NB4 (cell line): Measurements from ENCODE around the gene IL15RA.

Source experiments
- DNase-seq: peaks from one replicate; pipeline ENCODE4 v3.0.0; 2010; ENCODE audit warnings: low read depth
- H3K4me3 ChIP-seq: one replicate; pipeline ENCODE4 v1.5.1; 2011; ENCODE audit warnings: mild to moderate bottlenecking, low read depth, low read length, moderate library complexity
- MYC ChIP-seq: IDR thresholded peaks from 2 replicates; pipeline ENCODE4 v1.6.1; 2011; ENCODE audit warnings: low read depth, low read length
- POLR2A ChIP-seq: IDR thresholded peaks from 2 replicates; pipeline ENCODE4 v1.6.1; 2011; ENCODE audit warnings: mild to moderate bottlenecking; ENCODE audit not compliant: insufficient read length; ENCODE audit errors: extremely low read depth
- TF ChIP-seq, protein P1 (sequence below): IDR thresholded peaks from 2 replicates; pipeline ENCODE4 v1.6.1; 2011; ENCODE audit warnings: low read depth, low read length
- TF ChIP-seq, protein P2 (sequence below): IDR thresholded peaks from one replicate; pipeline ENCODE4 v1.5.1; 2012; ENCODE audit warnings: low read depth, low read length

The IL15RA gene

DNA sequence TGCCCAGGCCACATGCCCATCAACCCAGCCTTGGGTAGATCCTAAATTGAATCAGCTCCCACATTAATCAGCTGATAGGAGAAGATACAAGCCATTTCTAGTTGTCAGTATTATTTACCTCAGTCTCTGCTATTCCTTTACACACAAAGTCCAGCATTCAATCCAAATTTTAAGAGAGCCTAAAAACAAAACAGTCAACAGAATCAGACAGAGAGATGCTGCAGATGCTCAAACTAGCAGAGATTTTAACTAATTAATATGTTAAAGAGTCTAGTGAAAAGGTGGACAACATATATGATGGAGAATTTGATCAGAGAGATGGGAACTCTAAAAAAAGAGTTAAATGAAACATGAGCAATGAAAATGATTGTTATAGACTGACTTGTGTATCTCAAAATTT lies 14.4 kb upstream of the IL15RA start:
- TF ChIP-seq MYC = no peak
- TF ChIP-seq, protein P1, sequence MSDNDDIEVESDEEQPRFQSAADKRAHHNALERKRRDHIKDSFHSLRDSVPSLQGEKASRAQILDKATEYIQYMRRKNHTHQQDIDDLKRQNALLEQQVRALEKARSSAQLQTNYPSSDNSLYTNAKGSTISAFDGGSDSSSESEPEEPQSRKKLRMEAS = no peak
- TF ChIP-seq POLR2A = no peak
- TF ChIP-seq, protein P2, sequence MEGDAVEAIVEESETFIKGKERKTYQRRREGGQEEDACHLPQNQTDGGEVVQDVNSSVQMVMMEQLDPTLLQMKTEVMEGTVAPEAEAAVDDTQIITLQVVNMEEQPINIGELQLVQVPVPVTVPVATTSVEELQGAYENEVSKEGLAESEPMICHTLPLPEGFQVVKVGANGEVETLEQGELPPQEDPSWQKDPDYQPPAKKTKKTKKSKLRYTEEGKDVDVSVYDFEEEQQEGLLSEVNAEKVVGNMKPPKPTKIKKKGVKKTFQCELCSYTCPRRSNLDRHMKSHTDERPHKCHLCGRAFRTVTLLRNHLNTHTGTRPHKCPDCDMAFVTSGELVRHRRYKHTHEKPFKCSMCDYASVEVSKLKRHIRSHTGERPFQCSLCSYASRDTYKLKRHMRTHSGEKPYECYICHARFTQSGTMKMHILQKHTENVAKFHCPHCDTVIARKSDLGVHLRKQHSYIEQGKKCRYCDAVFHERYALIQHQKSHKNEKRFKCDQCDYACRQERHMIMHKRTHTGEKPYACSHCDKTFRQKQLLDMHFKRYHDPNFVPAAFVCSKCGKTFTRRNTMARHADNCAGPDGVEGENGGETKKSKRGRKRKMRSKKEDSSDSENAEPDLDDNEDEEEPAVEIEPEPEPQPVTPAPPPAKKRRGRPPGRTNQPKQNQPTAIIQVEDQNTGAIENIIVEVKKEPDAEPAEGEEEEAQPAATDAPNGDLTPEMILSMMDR = no peak

DNA sequence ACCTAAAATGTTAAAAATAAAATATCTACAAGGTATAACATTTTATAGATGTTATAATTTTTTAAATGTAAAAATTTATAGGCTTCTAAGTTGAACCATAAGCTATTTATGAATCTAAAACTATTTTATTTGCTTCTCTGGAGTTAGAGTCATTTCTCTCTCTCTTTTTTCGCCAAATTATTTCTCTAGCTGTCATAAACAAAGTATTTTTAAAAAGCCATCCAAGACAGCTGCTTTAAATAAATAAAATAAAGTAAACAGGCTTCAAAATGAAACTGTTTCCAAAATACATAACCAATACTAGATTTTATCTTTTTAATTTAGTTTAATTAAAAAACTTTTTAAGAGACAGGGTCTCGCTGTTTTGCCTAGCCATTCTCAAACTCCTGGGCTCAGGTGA lies 12.4 kb upstream of the IL15RA start:
- TF ChIP-seq MYC (no peak), POLR2A (no peak)
- TF ChIP-seq, protein P1 = no peak
- TF ChIP-seq, protein P2 = no peak
- H3K4me3 ChIP-seq = no peak overlapping the region
- DNase-seq = no peak

More for the DNA sequence above, 14.4 kb upstream of the IL15RA start:
- no peak overlapping the region for H3K4me3 ChIP-seq
- DNase-seq = no peak

DNA sequence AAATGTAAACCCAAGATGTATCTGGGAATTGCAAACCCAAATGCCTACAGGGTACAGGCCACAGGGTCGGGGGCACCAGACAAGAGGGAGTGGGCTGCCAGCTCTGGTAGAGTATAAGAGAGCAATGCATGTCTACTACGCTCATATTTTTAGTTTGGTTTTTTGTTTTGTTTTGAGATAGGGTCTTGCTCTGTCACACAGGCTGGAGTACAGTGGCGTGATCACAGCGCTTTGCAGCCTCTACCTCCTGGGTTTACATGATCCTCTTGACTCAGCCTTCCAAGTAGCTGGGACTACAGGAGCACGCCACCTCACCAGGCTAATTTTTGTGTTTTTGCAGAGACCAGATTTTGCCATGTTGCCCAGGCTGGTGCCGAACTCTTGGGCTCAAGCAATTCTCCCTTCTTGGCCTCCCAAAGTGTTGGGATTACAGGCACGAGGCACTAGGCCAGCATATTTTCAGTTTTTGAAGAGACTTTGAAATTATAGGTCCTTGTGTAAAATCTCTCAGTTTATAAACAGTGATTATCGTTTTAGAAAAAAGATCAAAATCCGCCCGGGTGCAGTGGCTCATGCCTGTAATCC lies 11.1 kb upstream of the IL15RA start:
- no peak overlapping the region for H3K4me3 ChIP-seq
- TF ChIP-seq MYC (no peak), POLR2A (no peak)
- TF ChIP-seq, protein P1 = no peak
- TF ChIP-seq, protein P2 = no peak
- no peak for DNase-seq

DNA sequence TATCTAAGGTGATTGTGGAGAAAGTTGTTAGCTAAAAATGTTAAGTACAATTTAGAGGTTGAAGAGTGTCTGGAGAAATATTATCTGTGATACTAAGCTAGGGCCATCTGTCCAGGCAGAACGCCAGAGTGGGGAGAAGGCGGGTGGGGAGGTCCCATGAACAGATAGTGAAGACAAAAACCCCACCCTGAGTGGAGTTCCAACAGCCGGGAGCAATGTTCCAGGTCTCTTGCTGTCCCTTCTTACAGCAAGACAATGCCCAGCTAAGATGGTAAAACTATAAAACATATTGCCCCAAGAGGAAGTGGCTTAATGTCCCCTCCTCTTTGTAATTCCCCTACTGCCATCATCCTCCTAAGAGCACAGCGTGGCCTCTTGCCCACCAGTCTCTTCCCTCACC lies 10.4 kb upstream of the IL15RA start:
- peak; percentile 48 for DNase-seq
- TF ChIP-seq MYC (no peak), POLR2A (no peak)
- TF ChIP-seq, protein P1 = no peak
- TF ChIP-seq, protein P2 = no peak
- no peak overlapping the region for H3K4me3 ChIP-seq

DNA sequence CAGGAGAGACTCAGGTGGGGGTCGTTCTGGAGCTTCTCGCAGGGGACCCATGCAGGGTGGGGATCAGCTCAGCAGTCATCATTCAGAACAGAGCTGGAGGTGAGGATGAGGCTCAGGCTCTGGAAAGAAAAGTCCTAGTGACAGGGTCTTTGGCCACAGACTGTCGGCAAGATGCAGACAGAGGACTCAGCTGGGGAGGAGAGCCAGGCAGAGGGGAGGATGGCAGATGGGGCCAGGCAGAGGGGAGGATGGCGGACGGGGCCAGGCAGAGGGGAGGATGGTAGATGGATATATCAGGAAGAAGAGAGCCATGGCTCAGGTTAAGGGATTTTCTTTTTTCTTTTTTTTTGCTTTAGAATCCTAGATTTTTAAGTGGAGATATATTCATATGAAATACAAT lies 7.7 kb upstream of the IL15RA start:
- no peak overlapping the region for H3K4me3 ChIP-seq
- TF ChIP-seq, protein P1 = no peak
- DNase-seq = no peak

DNA sequence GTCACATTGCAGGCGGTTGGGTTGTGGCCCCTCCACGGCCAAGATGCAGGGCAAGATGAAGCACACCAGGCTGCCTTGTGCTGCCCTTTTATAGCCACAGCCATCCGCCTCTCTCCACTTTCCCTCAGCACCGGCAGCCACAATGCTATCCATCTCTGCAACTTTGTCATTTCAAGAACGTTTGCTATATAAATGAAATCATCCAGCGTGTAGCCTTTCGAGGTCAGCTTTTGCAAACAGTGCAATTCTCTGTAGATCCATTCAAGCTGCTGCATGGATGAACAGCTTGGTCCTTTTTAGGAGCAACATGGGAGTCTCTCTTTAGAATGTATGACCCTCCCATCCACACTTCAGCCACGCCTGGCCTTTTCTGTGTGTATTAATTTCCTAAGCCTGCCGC lies 6.4 kb upstream of the IL15RA start:
- no peak overlapping the region for H3K4me3 ChIP-seq
- TF ChIP-seq POLR2A = no peak
- TF ChIP-seq, protein P2 = no peak
- TF ChIP-seq, protein P1 = no peak
- DNase-seq = no peak
